Astrocyte of the cerebellum (primary cell): ENCODE measurements around the gene FOXL2.

Source experiments
- DNase-seq: peaks from one replicate; pipeline ENCODE4 v3.0.0-alpha.2; 2011; ENCODE audit warnings: low read depth
- H3K4me3 ChIP-seq: 2 replicates; pipeline ENCODE4 v1.5.1; 2011; ENCODE audit warnings: mild to moderate bottlenecking, low read depth, low read length, moderate library complexity
- CTCF ChIP-seq: IDR thresholded peaks from 2 replicates; pipeline ENCODE4 v1.5.1; 2012; ENCODE audit warnings: low read length, low read depth, moderate library complexity, mild to moderate bottlenecking; ENCODE audit errors: missing control alignments
- in situ Hi-C: cut with HindIII; loops from 2 replicates; pipeline ENCODE4 v1.10.0; 2017; ENCODE audit warnings: low sequenced_read_pairs

The FOXL2 gene

GRCh38 chr3:138975351-138975750 is 28.4 kb upstream of the FOXL2 start:
- DNase-seq = no peak

DNA sequence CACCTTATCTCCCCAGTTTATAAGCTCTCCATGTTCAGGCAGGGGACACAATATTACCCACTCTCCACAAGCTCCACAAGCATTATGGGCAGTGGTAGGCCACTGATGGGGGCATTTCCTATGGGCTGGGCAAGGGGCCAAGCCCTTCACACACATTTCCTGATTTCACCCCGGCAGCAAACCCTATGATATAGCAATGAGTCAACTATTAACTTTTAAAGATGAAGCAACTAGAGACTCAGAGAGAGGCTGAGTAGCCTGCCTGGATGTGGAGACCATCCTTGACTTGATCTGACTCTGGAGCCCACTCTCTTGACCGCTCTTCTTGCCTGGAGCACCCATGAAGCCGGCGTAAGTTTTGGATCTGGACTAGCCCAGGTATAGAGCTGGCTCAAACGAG is 27.5 kb upstream of the FOXL2 start:
- no peak for DNase-seq
- in situ Hi-C loops = no loop called here
- no peak overlapping the region for H3K4me3 ChIP-seq
- no peak for TF ChIP-seq CTCF

More at GRCh38 chr3:138975351-138975750, 28.4 kb upstream of the FOXL2 start:
- in situ Hi-C loops = no loop called here
- no peak overlapping the region for H3K4me3 ChIP-seq
- TF ChIP-seq CTCF = no peak

GRCh38 chr3:138972941-138973340 is 26.0 kb upstream of the FOXL2 start:
- TF ChIP-seq CTCF = no peak
- no peak overlapping the region for H3K4me3 ChIP-seq

DNA sequence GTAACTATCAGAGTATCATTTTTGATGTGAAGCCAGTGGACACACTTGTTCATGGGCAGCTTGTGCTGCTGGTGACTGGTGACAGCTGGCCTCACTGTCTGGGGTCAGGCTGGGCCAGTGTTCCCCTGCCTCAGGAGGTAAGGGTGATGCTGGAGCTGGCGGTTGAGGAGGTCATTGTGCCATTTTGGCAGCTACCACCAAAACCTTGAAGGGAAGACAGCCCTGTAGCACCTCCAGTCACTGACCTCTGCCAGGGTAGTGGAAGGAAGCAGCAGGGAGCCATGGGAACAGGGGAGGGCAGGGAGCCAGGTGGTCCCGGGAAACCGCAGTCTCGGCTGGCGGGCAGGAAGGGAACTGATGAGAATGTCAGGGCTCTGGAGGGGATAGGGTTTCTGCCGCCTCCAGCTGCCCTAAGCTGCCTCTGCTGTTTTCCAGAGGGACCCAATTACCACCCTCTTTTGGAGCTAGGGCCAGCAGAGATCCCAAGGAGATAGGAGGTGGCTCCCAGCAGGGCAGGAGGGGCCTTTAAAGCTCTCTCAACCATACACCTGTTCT is 24.9 kb upstream of the FOXL2 start:
- no peak for DNase-seq
- no peak overlapping the region for H3K4me3 ChIP-seq
- no peak for TF ChIP-seq CTCF
- in situ Hi-C loops = no loop called here

More at GRCh38 chr3:138972941-138973340, 26.0 kb upstream of the FOXL2 start:
- in situ Hi-C loops = no loop called here
- DNase-seq = no peak

GRCh38 chr3:138964923-138965322 is 18.0 kb upstream of the FOXL2 start:
- in situ Hi-C loops = no loop called here
- no peak for TF ChIP-seq CTCF
- no peak overlapping the region for H3K4me3 ChIP-seq
- no peak for DNase-seq

DNA sequence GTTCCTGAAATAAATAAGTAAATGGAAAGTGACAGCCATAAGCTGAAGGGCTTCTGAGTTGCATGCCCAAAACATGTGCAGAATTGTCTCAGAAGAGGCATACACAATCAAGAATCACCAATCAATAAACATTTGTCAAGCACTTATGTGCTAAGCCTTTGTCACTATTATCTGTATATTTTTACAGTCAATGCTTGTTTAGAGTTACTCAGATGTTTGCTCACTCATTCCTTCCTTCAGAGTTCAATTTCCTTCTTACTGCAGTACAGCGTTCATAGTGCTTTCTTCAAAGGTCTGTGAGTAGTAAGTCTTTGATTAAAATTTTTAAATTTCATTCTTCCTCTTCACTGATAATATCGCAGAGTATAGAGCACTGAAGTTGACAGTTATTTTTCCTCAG is 17.3 kb upstream of the FOXL2 start:
- in situ Hi-C loops = no loop called here
- no peak for DNase-seq
- H3K4me3 ChIP-seq = no peak overlapping the region
- TF ChIP-seq CTCF = no peak
